Right lobe of liver (tissue), 6 donors: Measurements from ENCODE around the gene ZNF580. TPM values are rescaled to one million over a fixed set of nuclear protein-coding genes. Genes with fewer than 3 reads are reported as not detected.

Source experiments
- ATAC-seq, 4 donors: fragments of 200-7000 bp; cut with Tn5 transposase; one replicate each; pipeline ENCODE4 v1.9.1; 2020; ENCODE audit warnings: mild to moderate bottlenecking in 4 of 4, moderate library complexity in 4 of 4
- DNase-seq, 3 donors: peaks; one replicate each; pipeline ENCODE4 v3.0.0-alpha.2; 2020
- H3K27ac ChIP-seq, 3 donors: fragments of 200-600 bp; one replicate each; pipeline ENCODE4 v1.8.0; 2022
- H3K27me3 ChIP-seq, 2 donors: fragments of 200-600 bp; one replicate each; pipeline ENCODE4 v1.8.0; 2022
- H3K36me3 ChIP-seq, 4 donors: fragments of 200-600 bp; sonication (generic) in 1 of 4; one replicate each; pipeline versions ENCODE4 v1.5.1 to v1.8.0; 2017 to 2022; ENCODE audit warnings: control low read depth in 1 of 4
- H3K4me1 ChIP-seq, 4 donors: fragments of 200-600 bp; sonication (generic) in 1 of 4; one replicate each; pipeline versions ENCODE4 v1.5.1 to v1.8.0; 2017 to 2022; ENCODE audit warnings: control low read depth in 1 of 4
- H3K4me3 ChIP-seq, 3 donors: fragments of 200-600 bp; one replicate each; pipeline ENCODE4 v1.8.0; 2022
- H3K9me3 ChIP-seq, 4 donors: fragments of 200-600 bp; sonication (generic) in 1 of 4; one replicate each; pipeline versions ENCODE4 v1.5.1 to v1.8.0; 2017 to 2022; ENCODE audit warnings: control low read depth in 1 of 4
- POLR2A ChIP-seq: fragments of 450-650 bp; IDR thresholded peaks from one replicate; pipeline ENCODE4 v1.6.1; 2017; ENCODE audit warnings: antibody characterized with exemption, mild to moderate bottlenecking
- WGBS: methylation state at CpG from one replicate; pipeline ENCODE4 v1.1.6; 2018; ENCODE audit warnings: low coverage, low lambda C conversion rate; ENCODE audit not compliant: insufficient coverage; ENCODE audit errors: missing lambda C conversion rate; 5-methylcytosine and 5-hydroxymethylcytosine counted together
- intact Hi-C, 2 donors: fragments of 100-400 bp; cut with DNase I; formaldehyde crosslinking; loops; one replicate each; pipeline versions ENCODE4 v1.11.2 to v1.14.1; 2022
- total RNA-seq, 6 experiments: library from RNA; depleted of rRNA in 2 of 6; stranded (reverse); fragments of >200 nt in 2 of 6; fragmentation: NEBNext Ultra II Directional in 3 of 6; extraction: Animal tissue kit (Norgen Biotek cat#: 25700) in 3 of 6; gene quantifications; one replicate each; pipeline versions ENCODE4 v1.1.0 to v1.2.4, GENCODE V29; 2016 to 2023
- TF ChIP-seq, protein P1 (sequence below), 4 donors: fragments of 200-600 bp in 3 of 4; fragments of 450-650 bp in 1 of 4; IDR thresholded peaks; one replicate each; pipeline versions ENCODE4 v1.5.1 to v1.8.0; 2016 to 2022; ENCODE audit warnings: antibody characterized with exemption in 4 of 4, mild to moderate bottlenecking in 2 of 4
- donor health status: DM: no; HTN: yes; CAD: no.
- donor health status: DM: no; HTN: no; CAD: no.
- donor health status: DM: no; HTN: no; CAD: no.
- donor health status: DM: no; HTN: yes; CAD: no.
- donor health status: DM: no; HTN: yes; CAD: no.

The ZNF580 gene
- total RNA-seq, 6 experiments from 2014 or later, result 5.4 to 11.6 (median 6.5) TPM

GRCh38 chr19:55609326-55609725, 31.5 kb upstream of the ZNF580 start:
- H3K4me1 ChIP-seq, result peaks cover 0 to 11% (median 5%) of the 10 kb centered on the region in 4 donors
- TF ChIP-seq, protein P1, sequence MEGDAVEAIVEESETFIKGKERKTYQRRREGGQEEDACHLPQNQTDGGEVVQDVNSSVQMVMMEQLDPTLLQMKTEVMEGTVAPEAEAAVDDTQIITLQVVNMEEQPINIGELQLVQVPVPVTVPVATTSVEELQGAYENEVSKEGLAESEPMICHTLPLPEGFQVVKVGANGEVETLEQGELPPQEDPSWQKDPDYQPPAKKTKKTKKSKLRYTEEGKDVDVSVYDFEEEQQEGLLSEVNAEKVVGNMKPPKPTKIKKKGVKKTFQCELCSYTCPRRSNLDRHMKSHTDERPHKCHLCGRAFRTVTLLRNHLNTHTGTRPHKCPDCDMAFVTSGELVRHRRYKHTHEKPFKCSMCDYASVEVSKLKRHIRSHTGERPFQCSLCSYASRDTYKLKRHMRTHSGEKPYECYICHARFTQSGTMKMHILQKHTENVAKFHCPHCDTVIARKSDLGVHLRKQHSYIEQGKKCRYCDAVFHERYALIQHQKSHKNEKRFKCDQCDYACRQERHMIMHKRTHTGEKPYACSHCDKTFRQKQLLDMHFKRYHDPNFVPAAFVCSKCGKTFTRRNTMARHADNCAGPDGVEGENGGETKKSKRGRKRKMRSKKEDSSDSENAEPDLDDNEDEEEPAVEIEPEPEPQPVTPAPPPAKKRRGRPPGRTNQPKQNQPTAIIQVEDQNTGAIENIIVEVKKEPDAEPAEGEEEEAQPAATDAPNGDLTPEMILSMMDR (IDR thresholded peaks at IDR 0.05), result no peak
- TF ChIP-seq POLR2A, result no peak
- H3K36me3 ChIP-seq, result no peaks in the 10 kb centered on the region
- DNase-seq, result no peak
- H3K4me3 ChIP-seq, result no peak overlapping the region
- intact Hi-C loops, result loop anchor here in 1 of 2 donors (5.0 kb wide), 1 partner anchor 92 kb away; no protein-coding TSS in a partner anchor
- no peak overlapping the region for H3K27ac ChIP-seq
- WGBS, result 33% methylated on average over 2 of the region's 5 CpGs
- no peaks in the 10 kb centered on the region for H3K9me3 ChIP-seq
- ATAC-seq, result no peak
- no peaks in the 10 kb centered on the region for H3K27me3 ChIP-seq

DNA sequence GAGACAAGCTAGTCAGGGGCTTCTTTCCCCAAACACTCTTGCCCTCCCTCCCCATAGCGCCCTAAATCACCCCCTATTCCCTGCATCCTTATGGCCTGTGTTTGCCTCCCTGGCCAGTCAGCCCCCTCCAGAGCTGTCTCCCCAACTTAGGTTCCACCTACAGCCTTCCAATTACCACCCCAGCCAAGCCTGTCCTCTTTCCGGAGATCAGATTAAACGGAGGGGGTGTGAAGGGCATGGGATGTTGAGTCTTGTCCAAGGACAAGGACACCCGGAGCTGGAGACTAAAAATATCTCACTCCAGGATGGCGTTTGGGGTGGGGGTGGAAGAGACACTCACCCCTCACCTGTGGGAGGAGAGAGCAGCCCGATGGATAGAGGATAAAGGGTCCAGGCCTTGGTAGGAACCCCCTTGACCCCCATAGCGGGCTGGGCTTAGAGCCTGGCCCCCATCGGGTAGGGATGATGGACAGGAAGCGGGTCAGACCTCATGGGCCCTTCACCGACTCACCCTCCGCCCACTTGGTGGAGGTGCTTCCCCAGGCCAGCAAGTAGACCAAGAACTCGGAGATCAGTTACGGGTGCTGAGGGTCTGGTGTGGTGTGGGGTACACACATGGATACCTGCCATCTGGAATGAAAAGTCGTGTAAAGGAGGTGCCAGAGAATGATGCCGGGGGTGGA, 29.4 kb upstream of the ZNF580 start:
- 77% methylated on average over 12 of the region's 15 CpGs for WGBS
- H3K27ac ChIP-seq, result no peak overlapping the region
- TF ChIP-seq POLR2A, result no peak
- TF ChIP-seq, protein P1 (IDR thresholded peaks at IDR 0.05), result no peak
- peaks cover 0 to 5% (median 3%) of the 10 kb centered on the region in 4 donors for H3K4me1 ChIP-seq
- intact Hi-C loops, result no loop called here
- no peaks in the 10 kb centered on the region for H3K27me3 ChIP-seq
- H3K9me3 ChIP-seq, result no peaks in the 10 kb centered on the region
- ATAC-seq (no peak), DNase-seq (no peak)
- no peak overlapping the region for H3K4me3 ChIP-seq
- H3K36me3 ChIP-seq, result peaks cover 0 to 13% (median 0%) of the 10 kb centered on the region in 4 donors

- intact Hi-C loops, result no loop called here
- Histone ChIP-seq H3K27ac (no peak overlapping the region), H3K27me3 (no peaks in the 10 kb centered on the region), H3K36me3 (peaks cover 0 to 14% (median 0%) of the 10 kb centered on the region in 4 donors), H3K4me3 (no peak overlapping the region), H3K9me3 (no peaks in the 10 kb centered on the region), H3K4me1 (no peaks in the 10 kb centered on the region)
- ATAC-seq (no peak), DNase-seq (no peak)
- 66% methylated on average over 3 of the region's 3 CpGs for WGBS
- TF ChIP-seq, protein P1 (IDR thresholded peaks at IDR 0.05), result no peak
- no peak for TF ChIP-seq POLR2A
These were observed 28.7 kb upstream of the ZNF580 start for GRCh38 chr19:55611983-55612645.

DNA sequence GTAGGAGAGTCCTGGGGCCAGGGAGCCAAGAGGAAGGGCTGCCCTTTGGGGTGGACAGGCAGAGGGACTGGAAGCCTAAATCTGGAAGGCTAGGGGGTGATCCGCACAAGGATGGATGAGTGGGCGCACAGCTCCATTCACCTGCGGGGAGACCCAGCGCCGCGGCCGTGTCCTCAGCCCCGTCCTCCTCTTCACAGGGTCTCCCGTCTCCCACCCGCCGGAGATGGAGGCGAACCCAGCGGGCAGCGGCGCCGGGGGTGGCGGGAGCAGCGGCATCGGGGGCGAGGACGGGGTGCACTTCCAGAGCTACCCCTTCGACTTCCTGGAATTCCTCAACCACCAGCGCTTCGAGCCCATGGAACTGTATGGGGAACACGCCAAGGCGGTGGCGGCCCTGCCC, 27.4 kb upstream of the ZNF580 start:
- intact Hi-C loops, result no loop called here
- H3K27ac ChIP-seq, result no peak overlapping the region
- DNase-seq (no peak), ATAC-seq (no peak)
- no peaks in the 10 kb centered on the region for H3K9me3 ChIP-seq
- H3K36me3 ChIP-seq, result peaks cover 0 to 14% (median 0%) of the 10 kb centered on the region in 4 donors
- H3K4me3 ChIP-seq, result no peak overlapping the region
- TF ChIP-seq, protein P1 (IDR thresholded peaks at IDR 0.05), result no peak
- TF ChIP-seq POLR2A, result no peak
- no peaks in the 10 kb centered on the region for H3K27me3 ChIP-seq
- no peaks in the 10 kb centered on the region for H3K4me1 ChIP-seq
- WGBS, result 100% methylated on average over 3 of the region's 27 CpGs
